Hepatocyte (in vitro differentiated cells): Measurements from ENCODE around the gene C1QTNF8.

Experiments
- CTCF ChIP-seq: fragments of 200-600 bp; sonication (generic); IDR thresholded peaks from 2 replicates; pipeline ENCODE4 v1.5.1; 2016; ENCODE audit warnings: antibody characterized with exemption, mild to moderate bottlenecking; ENCODE audit not compliant: poor library complexity
- EZH2 ChIP-seq: fragments of 200-600 bp; sonication (generic); IDR thresholded peaks from 2 replicates; pipeline ENCODE4 v1.6.1; 2016; ENCODE audit warnings: antibody characterized with exemption, mild to moderate bottlenecking, borderline replicate concordance
- EZH2phosphoT487 ChIP-seq: fragments of 200-600 bp; sonication (generic); IDR thresholded peaks from one replicate; pipeline ENCODE4 v1.6.1; 2018; ENCODE audit warnings: antibody characterized with exemption, mild to moderate bottlenecking, low read depth, moderate library complexity; ENCODE audit not compliant: unreplicated experiment, severe bottlenecking

DNA sequence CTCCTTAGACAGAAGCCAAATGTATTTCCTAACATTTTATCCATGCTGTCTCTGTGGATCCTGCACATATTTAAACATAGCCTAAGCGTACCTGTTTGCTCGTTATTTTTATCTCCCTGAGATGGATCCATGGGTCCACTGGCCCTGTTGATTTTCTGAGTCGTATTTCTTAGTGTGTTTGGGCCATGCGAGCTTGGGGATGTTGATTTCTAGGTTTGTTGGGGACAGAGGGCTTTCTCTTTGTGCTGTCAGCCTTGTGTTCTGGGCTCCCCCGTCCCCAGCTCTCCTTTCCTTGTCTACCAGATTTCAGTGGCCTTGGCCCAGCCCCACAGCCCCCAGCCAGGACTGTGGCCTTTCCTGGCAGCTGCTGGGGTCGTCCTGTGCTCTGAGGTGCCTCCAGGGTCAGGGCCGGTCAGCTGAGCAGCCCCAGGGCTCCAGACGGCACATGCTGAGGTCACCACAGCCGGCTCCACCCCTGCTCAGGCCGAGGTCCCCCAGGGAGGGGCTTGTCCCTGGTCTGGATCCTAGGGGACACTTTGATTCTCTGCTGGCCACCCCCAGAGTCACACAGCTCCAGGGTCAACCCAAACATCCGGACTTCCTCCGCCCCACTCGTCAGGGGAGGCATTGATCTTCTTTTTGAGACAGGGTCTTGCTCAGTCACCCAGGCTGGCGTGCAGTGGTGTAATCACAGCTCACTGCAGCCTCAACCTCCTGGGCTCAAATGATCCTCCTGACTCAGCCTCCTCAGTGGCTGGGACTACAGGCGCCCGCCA lies 19.1 kb downstream of the C1QTNF8 start:
- TF ChIP-seq CTCF (no peak), EZH2 (no peak), EZH2phosphoT487 (no peak)
